Uterus (tissue), 2 donors: Measurements from ENCODE around the gene PARD3.

Source experiments
- POLR2A ChIP-seq, 2 donors: fragments of 450-650 bp; IDR thresholded peaks; one replicate each; pipeline ENCODE4 v1.6.1; 2016; ENCODE audit warnings: antibody characterized with exemption in 2 of 2, mild to moderate bottlenecking in 1 of 2, moderate library complexity in 1 of 2
- TF ChIP-seq, protein P1 (sequence below), 4 experiments: fragments of 200-600 bp in 2 of 4; fragments of 450-650 bp in 2 of 4; sonication (generic) in 2 of 4; IDR thresholded peaks; one replicate each; pipeline ENCODE4 v1.5.1; 2016 to 2019; ENCODE audit warnings: antibody characterized with exemption in 4 of 4, mild to moderate bottlenecking in 2 of 4, moderate library complexity in 1 of 4

DNA sequence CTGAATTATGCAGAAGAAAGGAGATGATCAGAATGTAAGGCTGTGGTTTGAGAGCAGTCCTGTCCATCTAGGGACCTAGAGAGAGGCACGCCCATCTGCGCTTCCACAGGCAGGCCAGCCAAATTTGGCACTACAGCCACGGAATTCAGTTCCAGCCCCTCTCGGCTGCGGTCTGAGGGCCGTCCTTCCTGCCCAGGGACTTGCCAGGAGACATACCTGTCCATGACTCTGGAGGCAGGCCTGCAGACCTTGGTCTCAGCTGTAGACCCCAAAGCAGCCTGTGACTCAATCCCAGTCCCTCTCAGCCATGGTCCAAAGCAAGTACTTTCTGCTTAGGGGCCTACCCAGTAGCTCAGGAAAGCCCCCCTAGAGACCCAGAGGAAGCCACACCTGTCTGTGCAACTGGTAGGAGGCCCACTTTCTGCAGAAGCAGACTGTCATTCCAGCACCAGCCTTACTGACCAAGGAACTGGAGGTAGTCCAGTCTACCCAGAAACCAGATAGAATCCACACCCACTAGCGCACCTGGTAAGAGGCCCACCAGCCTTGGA, 720.9 kb downstream of the PARD3 start:
- TF ChIP-seq POLR2A (IDR thresholded peaks at IDR 0.05): no peak
- TF ChIP-seq, protein P1, sequence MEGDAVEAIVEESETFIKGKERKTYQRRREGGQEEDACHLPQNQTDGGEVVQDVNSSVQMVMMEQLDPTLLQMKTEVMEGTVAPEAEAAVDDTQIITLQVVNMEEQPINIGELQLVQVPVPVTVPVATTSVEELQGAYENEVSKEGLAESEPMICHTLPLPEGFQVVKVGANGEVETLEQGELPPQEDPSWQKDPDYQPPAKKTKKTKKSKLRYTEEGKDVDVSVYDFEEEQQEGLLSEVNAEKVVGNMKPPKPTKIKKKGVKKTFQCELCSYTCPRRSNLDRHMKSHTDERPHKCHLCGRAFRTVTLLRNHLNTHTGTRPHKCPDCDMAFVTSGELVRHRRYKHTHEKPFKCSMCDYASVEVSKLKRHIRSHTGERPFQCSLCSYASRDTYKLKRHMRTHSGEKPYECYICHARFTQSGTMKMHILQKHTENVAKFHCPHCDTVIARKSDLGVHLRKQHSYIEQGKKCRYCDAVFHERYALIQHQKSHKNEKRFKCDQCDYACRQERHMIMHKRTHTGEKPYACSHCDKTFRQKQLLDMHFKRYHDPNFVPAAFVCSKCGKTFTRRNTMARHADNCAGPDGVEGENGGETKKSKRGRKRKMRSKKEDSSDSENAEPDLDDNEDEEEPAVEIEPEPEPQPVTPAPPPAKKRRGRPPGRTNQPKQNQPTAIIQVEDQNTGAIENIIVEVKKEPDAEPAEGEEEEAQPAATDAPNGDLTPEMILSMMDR (IDR thresholded peaks at IDR 0.05): no peak
